GM18526 (cell line): ENCODE measurements around the gene CIITA.

Source experiments
- POLR2A ChIP-seq: IDR thresholded peaks from 3 replicates; pipeline ENCODE4 v1.6.1; 2011; ENCODE audit not compliant: insufficient read length; ENCODE audit errors: extremely low read depth

Gene CIITA

DNA sequence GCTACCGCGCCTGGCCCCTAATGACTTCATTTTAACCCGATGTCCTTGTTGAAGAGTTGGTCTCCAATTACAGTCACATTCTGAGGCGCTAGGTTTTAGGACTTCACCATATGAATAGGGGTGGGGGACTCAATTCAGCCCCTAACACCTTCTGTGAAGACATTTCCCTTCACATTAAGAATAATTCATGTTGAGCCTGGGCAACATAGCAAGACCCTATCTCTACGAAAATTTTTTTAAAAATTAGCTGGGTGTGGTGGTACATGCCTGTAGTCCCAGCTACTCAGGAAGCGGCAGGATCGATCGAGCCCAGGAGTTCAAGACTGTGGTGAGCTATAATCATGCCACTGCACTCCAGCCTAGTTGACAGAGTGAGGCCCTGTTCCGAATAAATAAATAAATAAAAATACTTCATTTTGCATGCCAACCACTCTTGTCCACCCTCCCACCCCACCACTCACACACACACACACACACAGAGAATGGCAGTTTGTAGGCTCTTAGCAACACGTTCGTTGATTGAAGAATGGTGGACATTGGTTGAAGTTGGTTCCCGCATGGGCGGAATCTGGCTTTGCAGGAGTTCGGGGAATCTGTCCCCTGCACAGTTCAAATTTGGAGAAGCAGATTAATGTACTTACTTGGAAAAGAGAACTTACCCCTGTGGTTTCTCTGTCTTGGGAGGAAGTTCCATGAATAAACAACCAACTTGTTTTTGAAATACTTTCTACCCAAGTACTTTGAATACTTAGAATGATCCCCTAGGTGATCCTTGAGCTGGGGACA, 30.6 kb upstream of the CIITA start:
- no peak for TF ChIP-seq POLR2A

DNA sequence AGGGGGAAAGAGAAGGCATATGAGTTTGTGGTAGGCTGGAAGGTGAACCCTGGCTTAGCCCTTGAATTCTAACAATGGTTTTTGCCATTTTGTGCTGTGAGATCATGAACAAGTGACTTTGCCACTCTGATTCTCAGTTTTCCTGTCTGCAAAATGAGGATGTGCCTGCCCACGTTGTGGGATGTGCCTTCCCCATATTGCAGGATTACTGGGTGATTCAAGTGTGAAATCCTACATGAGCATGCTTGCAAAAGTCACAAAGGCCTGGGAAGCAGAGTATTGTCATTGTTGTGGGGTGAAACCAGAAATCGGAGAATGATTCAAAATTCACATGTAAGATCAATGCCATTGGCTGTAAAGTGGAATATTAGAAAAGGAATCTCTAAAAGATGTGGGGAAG, 29.8 kb upstream of the CIITA start:
- TF ChIP-seq POLR2A, result no peak

DNA sequence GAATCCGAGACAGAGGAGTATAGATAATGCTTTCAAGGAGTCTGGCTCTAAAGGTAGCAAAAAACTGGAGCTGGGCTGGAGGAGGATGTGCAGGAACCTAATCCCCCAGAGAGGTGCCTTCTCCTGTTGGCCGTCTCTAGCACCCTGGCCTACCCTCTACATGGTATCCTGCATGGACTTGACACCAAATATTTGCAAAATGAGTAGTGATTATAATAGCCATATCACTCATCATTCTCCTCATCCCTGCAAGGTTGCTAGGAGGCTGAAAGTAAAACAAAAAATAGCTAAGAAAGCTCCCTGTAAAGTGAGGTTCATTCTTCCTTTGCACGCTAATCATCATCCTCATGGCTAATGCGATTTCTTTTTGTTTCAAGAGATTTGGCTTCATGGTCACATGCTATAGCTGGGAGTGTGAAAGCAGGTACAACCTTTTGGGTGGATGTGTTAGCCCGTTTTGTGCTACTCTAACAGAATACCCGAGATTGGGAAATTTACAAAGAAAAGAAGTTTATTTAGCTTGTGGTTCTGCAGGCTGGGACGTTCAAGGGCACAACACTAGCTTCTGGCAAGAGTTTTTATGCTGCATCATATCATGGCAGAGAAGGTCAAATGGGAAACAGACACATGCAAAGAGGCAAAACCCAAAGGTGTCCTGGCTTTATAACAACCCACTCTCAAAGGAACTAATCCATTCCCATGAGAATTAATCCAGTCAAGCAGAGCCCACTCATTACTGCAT, 27.1 kb upstream of the CIITA start:
- TF ChIP-seq POLR2A, result no peak

DNA sequence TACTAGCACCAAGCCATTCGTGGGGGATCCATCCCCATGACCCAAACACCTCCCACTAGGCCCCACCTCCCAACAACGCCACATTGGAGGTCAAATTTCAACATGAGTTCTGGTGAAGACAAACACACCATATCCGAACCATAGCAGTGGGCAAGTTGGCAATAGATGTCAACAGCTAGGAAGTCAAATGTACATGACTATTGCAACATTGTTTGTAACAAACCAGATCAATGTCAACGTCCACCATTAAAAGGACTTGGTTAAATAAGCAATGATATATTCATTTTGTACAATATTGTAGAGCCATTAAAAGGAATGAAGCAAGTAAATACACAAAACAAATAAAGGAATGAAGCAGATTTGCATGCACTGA, 26.5 kb upstream of the CIITA start:
- no peak for TF ChIP-seq POLR2A

DNA sequence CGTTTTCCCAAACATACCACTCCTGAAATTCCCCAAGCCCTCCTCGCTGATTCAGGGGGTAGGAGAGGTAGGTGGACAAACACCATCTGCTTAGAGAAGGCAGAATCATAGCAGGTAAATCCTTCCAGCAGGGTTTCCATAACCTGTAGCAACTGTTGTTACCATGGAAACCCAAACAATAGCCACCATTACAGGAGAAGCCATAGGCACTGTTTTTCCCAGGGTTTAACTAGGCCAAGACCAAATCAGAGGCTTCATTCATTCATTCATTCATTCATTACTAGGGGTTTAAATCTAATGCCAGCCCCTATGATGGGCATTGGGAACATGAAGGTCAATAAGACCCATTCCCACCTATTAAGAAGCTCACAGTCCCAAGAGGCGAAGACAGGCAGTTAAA, 25.5 kb upstream of the CIITA start:
- TF ChIP-seq POLR2A, result no peak

DNA sequence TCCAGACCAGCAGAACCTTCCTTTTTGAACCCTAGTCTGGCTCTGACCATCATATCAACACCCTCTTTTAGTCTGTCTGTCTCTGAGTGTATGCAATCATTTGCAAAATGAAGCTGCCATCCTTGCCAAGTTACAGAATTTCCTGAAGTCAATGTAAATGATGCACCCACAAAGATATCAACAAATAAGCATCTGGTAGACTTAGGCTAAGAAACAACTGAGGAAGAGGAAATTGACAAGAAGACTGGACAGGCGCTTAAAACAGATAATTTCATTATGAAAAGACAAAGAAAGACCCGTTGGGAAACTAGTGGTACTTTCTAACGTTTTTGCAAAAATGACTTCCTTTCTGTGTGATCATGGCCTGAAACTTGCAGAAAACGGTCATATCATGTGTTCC, 24.7 kb upstream of the CIITA start:
- TF ChIP-seq POLR2A, result no peak

DNA sequence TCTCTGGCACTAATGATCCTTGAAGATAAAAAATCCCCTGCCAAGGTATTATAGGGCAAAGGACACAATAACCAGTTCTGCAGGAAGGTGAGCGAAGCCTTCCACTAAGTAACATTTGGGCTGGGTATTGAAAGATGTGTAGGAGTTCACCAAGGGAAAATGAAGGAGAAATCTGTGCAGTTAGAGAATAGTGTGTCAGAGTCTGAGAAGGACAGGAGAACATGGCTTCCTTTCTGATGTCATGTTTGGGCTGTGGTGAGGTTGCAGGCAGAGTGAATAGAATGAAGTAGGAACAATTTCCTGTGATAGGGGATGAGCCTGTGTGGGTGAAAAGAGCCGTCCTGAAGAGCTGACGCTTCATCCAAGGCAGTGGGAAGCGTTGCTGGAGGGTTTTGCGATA, 24.1 kb upstream of the CIITA start:
- no peak for TF ChIP-seq POLR2A

DNA sequence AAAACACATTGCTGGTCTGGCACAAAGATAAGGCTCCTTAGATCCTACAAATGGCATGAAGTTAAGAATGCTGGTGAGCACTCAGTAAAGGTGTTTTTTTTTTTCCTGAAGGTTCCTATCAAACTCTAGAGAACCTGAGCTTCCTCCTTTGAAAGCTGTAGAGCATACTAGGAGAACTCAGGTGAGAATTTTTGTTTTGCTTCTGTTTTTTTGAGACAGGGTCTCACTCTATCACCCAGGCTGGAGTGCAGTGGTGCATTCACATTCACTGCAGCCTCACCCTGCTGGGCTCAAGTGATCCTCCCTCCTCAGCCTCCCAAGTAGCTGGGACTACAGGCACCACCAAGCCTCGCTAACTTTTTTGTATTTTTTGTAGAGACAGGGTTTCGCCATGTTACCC, 21.0 kb upstream of the CIITA start:
- no peak for TF ChIP-seq POLR2A

DNA sequence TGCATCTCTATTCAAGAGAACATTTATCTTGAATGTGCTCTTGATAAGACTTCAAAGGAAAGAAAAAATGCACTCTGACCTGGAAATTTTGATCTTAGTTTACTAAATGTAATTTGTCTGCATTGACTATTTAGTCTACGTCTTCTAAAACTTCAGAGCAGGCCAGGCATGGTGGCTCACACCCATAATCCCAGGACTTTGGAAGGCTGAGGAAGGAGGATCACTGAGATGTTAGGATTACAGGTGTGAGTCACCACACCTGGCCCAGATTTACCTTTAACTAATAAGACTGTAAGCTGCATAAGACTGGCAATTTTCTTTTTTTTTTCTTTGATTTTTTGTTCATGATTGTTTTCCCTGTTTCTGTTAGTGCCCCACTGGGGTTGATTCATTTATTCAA, 18.8 kb upstream of the CIITA start:
- no peak for TF ChIP-seq POLR2A

DNA sequence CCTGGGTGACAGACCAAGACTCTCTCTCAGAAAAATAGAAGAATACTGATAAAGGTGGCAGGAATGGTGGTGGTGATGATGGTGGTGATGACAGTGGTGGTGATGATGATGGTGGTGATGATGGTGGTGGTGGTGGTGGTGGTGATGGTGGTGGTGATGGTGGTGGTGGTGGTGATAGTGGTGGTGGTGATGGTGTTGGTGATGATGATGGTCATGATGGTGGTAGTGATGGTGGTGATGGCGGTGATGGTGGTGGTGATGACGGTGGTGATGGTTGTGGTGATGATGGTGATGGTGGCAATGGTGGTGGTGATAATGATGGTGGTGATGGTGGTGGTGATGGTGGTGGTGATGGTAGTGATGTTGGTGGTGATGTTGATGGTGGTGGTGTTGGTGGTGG, 18.0 kb upstream of the CIITA start:
- TF ChIP-seq POLR2A, result no peak

DNA sequence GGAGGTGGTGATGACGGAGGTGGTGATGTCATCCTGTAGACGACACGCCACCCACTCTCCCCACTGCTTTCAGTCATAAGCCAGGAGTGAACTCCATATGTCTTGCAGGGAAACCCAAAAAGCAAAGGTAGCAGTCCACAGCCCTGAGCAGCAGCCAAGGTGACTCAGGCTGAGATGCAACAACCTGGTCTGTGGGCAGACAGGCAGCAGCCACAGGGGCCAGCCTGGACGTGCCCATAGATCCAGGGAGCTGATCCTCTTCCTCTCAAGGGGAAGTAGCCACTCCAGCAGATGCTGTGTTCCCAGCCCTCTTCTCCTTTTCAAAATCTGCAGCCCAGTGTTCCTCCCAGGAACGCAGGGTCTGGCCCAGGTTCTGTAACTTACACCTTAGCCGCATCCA, 17.3 kb upstream of the CIITA start:
- no peak for TF ChIP-seq POLR2A

DNA sequence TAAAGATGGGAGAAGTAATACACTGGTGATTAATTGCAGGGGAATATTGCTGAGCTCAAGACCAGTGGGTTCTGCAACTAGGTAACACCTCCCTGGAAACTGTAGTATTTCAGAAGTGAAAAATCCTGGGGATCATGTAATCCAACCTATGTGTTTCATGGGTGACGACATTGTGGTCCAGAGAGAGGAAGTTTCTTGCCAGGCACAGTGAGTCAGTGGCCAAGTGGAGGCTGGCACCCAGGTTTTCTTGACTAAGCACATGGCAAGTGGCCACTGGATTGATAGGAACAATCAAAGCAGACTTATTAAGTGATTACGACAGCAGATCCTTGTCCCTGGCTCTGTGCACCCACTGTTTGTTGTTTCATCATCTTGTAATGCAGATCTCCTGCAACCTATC, 14.6 kb upstream of the CIITA start:
- no peak for TF ChIP-seq POLR2A

DNA sequence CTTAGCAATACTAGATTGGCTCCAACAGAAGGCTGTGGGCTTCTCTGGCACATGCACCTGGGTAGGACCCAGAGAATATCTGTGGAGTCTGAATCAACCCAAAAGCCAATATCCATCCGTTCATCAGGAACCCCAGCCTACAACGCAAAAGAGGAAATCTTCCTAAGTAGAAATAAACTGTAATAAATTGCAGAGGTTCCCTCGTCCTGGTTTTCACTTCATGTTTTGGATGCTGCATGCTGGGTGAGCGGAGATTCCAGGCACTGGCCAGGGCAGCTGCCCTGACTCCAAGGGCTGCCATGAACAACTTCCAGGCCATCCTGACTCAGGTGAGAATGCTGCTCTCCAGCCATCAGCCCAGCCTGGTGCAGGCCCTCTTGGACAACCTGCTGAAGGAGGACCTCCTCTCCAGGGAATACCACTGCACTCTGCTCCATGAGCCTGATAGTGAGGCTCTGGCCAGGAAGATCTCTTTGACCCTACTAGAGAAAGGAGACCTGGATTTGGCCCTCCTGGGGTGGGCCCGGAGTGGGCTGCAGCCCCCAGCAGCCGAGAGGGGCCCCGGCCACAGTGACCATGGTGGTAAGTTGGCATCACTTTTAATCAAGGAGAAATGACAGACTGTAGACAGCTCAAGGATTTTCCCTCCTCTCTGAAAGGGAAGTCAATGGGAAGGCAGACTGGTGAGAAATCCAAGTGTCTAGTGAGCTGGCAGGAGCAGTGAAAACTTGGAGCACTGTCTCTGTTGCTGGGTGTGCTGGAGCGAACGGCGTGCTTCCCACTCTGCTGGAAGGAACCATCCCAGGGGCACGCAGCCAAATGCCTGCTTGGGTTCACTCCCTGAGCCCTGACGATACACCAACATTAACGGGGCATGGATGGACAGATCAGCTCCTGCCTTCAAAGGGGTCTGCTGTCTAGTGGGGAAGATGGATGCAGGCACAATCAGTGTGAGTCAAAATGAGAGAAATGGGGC, 10.7 kb upstream of the CIITA start:
- TF ChIP-seq POLR2A, result no peak

DNA sequence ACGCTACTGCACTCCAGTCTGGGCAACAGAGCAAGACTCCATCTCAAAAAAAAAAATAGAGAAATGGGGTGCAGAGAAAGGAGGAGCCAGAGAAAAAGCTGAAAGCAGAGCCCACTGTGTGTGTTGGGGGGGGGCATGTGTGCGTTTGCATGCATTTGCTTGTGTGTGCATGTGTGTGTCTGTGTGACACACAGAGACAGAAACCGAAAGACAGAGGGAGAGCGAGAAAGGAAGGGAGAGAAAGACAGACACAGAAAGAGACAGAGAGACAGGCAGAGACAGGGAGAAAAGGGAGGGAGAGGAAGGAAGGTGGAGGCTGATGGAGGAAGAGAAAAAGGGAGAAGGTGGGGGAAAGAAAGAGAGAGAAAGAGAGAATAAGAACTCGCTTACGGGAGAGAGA, 9.8 kb upstream of the CIITA start:
- no peak for TF ChIP-seq POLR2A

DNA sequence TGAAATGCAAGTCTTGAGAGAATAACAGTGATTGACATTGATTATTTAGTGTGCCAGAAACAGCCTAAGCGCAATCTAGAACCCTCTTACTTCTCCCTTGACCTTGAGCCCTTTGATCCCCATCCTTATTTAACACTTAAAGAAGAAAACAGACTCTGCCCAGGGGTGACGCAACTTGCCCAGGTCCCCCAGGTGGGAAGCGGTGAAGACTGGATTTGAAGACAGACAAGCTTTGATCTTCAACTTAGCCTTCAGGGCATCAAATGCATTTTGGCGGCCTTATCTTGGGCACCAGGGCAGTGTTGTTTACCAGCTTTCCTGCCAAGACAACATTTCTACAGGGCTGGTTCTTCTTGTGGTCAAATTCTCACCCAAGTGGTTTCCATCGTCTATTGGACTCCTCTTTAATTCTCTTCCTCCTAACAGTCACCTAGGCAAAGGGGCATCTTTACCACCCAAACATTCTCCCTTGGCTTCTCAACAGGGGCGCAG, 8.9 kb upstream of the CIITA start:
- TF ChIP-seq POLR2A, result no peak

DNA sequence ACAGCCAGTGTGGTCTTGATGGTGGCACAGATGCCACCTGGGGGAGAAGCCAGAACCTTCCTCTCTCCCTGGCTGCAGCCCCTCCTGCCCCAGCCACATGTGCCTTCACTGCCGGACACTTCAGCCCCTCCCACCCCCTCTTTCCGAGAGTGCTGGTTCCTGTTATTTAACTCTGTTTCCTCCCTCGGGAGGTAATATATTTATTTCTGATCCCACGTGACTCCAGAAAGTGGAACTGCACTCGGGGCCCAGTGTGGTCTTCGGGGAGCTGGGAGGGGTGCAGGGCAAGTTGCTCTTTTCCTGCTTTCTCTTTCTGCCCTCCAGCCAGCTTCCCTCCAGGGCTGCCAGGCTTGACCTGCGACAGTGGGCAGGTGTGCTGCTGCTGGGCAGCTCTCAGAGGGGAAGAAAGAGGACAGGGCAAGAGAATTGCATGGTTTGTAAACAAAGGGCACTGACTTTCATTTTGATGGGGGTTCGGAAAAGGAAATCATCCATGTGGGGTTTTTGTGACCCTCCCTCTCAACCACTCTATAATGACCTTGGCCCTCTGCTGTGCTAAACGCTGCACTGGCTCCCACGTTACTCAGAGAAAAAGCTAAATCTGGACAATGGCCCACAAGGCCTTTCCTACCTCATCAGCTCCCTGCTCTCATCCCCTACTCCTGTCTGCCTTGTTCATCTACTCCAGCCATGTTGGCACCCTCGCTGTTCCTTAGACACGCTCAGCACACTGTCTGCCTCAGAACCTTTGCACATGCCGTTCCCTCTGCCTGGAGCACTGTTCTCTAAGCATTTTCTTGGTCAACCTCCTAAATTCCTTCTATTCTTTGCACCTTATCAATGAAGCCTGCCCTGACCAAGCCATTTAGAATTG, 8.2 kb upstream of the CIITA start:
- TF ChIP-seq POLR2A, result peak; percentile 10
